Activated CD8-positive, alpha-beta memory T cell treated with anti-CD3 and anti-CD28 coated beads, Interleukin-2, amount 10 ng/mL, durations not matched to agents 7 days and 5 days (primary cell): ENCODE data around the gene DRAP1. TPM values are rescaled to one million over a fixed set of nuclear protein-coding genes. Genes with fewer than 3 reads are reported as not detected.

Source experiments
- ATAC-seq: fragments of 150-1000 bp; cut with Tn5 transposase; one replicate; pipeline ENCODE4 v1.10.0; 2021; ENCODE audit warnings: moderate library complexity
- CTCF ChIA-PET: fragments of 350-600 bp; sonication (Branson Sonifier 250); formaldehyde crosslinking; loops from one replicate; lab custom pipeline; 2021; ENCODE audit warnings: antibody characterized with exemption; lab: Charles Lee
- DNase-seq: peaks from one replicate; pipeline ENCODE4 v3.0.0-alpha.2; 2020
- H3K27ac Mint-ChIP-seq: one replicate; pipeline ENCODE4 v1.8.0; 2021; ENCODE audit warnings: mild to moderate bottlenecking, mixed read lengths
- H3K27me3 Mint-ChIP-seq: one replicate; pipeline ENCODE4 v1.8.0; 2021; ENCODE audit warnings: mixed read lengths
- H3K36me3 Mint-ChIP-seq: one replicate; pipeline ENCODE4 v1.8.0; 2021; ENCODE audit warnings: mild to moderate bottlenecking, mixed read lengths
- H3K4me1 Mint-ChIP-seq: one replicate; pipeline ENCODE4 v1.8.0; 2021; ENCODE audit warnings: mixed read lengths
- H3K4me3 Mint-ChIP-seq: one replicate; pipeline ENCODE4 v1.8.0; 2021; ENCODE audit warnings: mild to moderate bottlenecking, moderate library complexity, mixed read lengths
- H3K9me3 Mint-ChIP-seq: one replicate; pipeline ENCODE4 v1.8.0; 2022; ENCODE audit warnings: low read depth, mixed read lengths
- total RNA-seq, 2 experiments: library from RNA; stranded (reverse); gene quantifications; one replicate each; pipeline ENCODE4 v1.2.3, GENCODE V29; 2021

Gene DRAP1
- total RNA-seq, 2 experiments from 2014 or later = 192 to 254 TPM

- peaks cover 4% of the 10 kb centered on the region for H3K36me3 Mint-ChIP-seq
- peaks cover 60% of the 10 kb centered on the region for H3K4me1 Mint-ChIP-seq
- ATAC-seq (peak; percentile 47), DNase-seq (peak; percentile 83)
- CTCF ChIA-PET = interaction anchor here (1.4 to 26.4 kb wide), 6 partner anchors 10 to 188 kb away, joined by 3 to 710 read pairs (median 7); partner anchors contain the start of genes CCDC85B, CFL1, CTSW and EFEMP2
- peak overlapping the region; percentile 72 for H3K4me3 Mint-ChIP-seq
- H3K27me3 Mint-ChIP-seq = peaks cover 3% of the 10 kb centered on the region
- peak overlapping the region; percentile 70 for H3K27ac Mint-ChIP-seq
- H3K9me3 Mint-ChIP-seq = no peaks in the 10 kb centered on the region
Measured at GRCh38 chr11:65899356-65900124, 19.7 kb upstream of the DRAP1 start.

DNA sequence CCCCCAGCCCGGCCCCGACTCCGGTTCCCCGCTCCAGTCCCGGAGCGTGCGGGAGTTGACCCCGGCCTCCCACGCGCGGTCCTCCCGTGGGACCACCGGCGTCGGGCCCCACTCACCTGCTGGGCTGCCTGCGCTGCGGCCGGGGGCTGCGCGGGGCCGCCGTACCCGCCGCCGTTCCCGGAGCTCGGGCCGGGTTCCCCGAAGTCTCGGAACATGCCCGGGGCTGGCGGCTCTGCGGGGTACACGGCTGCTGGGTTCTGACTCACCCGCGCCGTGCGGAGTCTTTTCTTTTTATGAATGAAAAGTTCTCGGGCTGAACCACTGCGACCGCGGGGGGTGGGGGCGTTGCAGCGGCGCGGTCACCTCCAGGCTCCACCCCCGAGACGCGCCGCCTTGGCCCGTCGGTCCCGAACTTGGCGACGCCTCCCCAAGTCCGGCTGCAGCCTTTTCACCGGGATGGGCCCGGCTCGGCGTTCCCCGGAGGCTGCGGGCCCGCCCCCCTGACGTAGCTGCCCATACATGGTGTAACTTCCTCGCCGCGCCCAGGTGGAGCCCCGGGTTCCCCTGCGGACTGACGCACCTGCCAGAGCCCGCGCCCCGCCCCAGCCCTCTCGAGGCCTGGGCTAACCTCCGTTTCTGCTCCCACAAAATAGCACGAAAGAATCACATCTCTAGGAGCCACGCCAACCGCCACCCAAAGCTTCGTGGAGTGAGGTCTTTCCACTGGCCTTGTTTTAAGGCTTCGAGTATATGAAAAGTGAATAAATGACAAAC is 18.9 kb upstream of the DRAP1 start, which contains the start of gene FOSL1:
Gene FOSL1, minus strand, starts transcription at position 264 of the 774 bp plus-strand sequence. Its CDS starts 49 bp downstream, at position 215.
- Mint-ChIP-seq H3K27me3 (peaks cover 3% of the 10 kb centered on the region), H3K27ac (peak within 1 kb of the TSS; percentile 70), H3K36me3 (peaks cover 2% of the 10 kb centered on the region), H3K9me3 (no peaks in the 10 kb centered on the region), H3K4me1 (peaks cover 56% of the 10 kb centered on the region), H3K4me3 (peak within 1 kb of the TSS; percentile 72)
- CTCF ChIA-PET = interaction anchor here (1.4 to 26.4 kb wide), 6 partner anchors 9 to 122 kb away, joined by 3 to 710 read pairs (median 8); partner anchors contain the start of genes AP5B1, CCDC85B, CFL1 and CTSW
- ATAC-seq (peak; percentile 84), DNase-seq (peak; percentile 93)

DNA sequence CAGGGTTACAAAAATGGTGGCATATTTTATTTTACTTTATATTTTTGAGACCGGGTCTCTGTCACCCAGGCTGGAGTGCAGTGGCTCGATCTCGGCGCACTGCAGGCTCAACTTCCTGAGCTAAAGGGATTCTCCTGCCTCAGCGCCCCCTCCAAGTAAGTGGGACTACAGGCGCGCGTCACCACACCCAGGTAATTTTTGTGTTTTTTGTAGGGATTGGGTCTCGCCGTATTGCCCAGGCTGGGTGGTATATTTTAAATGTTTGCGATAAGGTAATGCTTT is 18.4 kb upstream of the DRAP1 start:
- Mint-ChIP-seq H3K4me3 (peak overlapping the region; percentile 55), H3K36me3 (peaks cover 2% of the 10 kb centered on the region), H3K27ac (peak overlapping the region; percentile 64), H3K4me1 (peaks cover 51% of the 10 kb centered on the region), H3K9me3 (no peaks in the 10 kb centered on the region), H3K27me3 (peaks cover 3% of the 10 kb centered on the region)
- ATAC-seq (no peak), DNase-seq (no peak)
- CTCF ChIA-PET = interaction anchor here (1.4 to 26.4 kb wide), 6 partner anchors 8 to 121 kb away, joined by 3 to 710 read pairs (median 8); partner anchors contain the start of genes AP5B1, CCDC85B, CFL1 and CTSW

DNA sequence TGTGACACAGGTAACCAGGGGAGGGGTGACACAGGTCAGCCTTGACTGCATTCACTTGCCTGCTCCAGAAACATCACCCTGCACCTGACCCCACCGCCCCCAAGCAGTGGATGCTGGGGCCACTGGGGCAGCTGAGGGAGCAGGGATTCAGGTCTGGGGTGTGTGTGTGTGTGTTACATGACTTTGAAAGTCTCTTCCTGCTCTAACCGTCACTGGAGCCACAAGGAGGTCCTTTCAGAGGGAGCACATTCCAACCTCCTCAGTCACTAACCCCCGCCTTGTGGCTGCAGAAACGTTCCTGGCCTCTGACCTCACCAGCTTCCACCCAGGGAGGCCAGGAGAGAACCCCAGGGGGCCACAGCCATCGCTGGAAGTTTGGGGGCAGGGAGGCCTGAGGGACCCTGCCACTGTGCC is 16.2 kb upstream of the DRAP1 start:
- Mint-ChIP-seq H3K4me1 (peaks cover 32% of the 10 kb centered on the region), H3K9me3 (no peaks in the 10 kb centered on the region), H3K27me3 (peaks cover 7% of the 10 kb centered on the region), H3K27ac (no peak overlapping the region), H3K36me3 (no peaks in the 10 kb centered on the region), H3K4me3 (no peak overlapping the region)
- ATAC-seq = no peak
- no peak for DNase-seq
- CTCF ChIA-PET = interaction anchor here (0.9 to 26.4 kb wide), 5 partner anchors 9 to 123 kb away, joined by 3 to 710 read pairs (median 4); partner anchors contain the start of genes CCDC85B, CFL1, CTSW and EFEMP2

DNA sequence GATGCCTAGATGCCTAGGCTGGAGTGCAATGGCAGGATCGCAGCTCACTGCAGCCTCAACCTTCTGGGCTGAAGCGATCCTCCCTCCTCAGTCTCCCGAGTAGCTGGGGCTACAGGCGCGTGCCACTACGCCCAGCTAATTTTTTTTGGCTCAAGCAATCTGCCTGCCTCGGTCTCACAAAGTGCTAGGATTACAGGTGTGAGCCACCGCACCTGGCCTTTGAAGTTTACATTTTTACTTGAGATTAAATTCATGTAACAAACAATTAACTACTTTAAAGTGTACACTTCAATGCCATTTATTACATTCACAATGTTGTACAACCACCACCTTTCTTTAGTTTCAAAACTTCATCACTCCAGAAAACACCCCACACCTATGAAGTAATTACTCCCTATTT is 15.5 kb upstream of the DRAP1 start:
- no peak overlapping the region for H3K27ac Mint-ChIP-seq

GRCh38 chr11:65906602-65907001 is 12.6 kb upstream of the DRAP1 start:
- no peak for ATAC-seq
- Mint-ChIP-seq H3K4me3 (no peak overlapping the region), H3K36me3 (no peaks in the 10 kb centered on the region)

More for the DNA sequence above, 15.5 kb upstream of the DRAP1 start:
- peaks cover 31% of the 10 kb centered on the region for H3K4me1 Mint-ChIP-seq
- no peak for DNase-seq
- peaks cover 7% of the 10 kb centered on the region for H3K27me3 Mint-ChIP-seq
- no peaks in the 10 kb centered on the region for H3K9me3 Mint-ChIP-seq
- no peaks in the 10 kb centered on the region for H3K36me3 Mint-ChIP-seq
- no peak overlapping the region for H3K4me3 Mint-ChIP-seq
- CTCF ChIA-PET = interaction anchor here (0.9 to 26.4 kb wide), 4 partner anchors 9 to 124 kb away, joined by 3 to 710 read pairs (median 100); partner anchors contain the start of genes CCDC85B, CFL1, CTSW and EFEMP2
- no peak for ATAC-seq

GRCh38 chr11:65907878-65908277 is 11.3 kb upstream of the DRAP1 start:
- ATAC-seq (no peak), DNase-seq (no peak)
- H3K4me1 Mint-ChIP-seq = peaks cover 19% of the 10 kb centered on the region
- H3K27ac Mint-ChIP-seq = no peak overlapping the region
- CTCF ChIA-PET = interaction anchor here (2.7 to 6.7 kb wide), 4 partner anchors 9 to 23 kb away, joined by 8 to 34 read pairs (median 18); partner anchors contain the start of genes CCDC85B and FIBP
- H3K9me3 Mint-ChIP-seq = no peaks in the 10 kb centered on the region
- H3K4me3 Mint-ChIP-seq = no peak overlapping the region
- H3K36me3 Mint-ChIP-seq = no peaks in the 10 kb centered on the region
- peaks cover 7% of the 10 kb centered on the region for H3K27me3 Mint-ChIP-seq

More at GRCh38 chr11:65906602-65907001, 12.6 kb upstream of the DRAP1 start:
- no peaks in the 10 kb centered on the region for H3K9me3 Mint-ChIP-seq
- H3K27me3 Mint-ChIP-seq = peaks cover 7% of the 10 kb centered on the region
- DNase-seq = no peak
- H3K4me1 Mint-ChIP-seq = peaks cover 30% of the 10 kb centered on the region
- H3K27ac Mint-ChIP-seq = no peak overlapping the region
- CTCF ChIA-PET = interaction anchor here (1.8 to 6.7 kb wide), 4 partner anchors 14 to 30 kb away, joined by 5 to 34 read pairs (median 18); partner anchors contain the start of genes CCDC85B and FIBP

GRCh38 chr11:65911682-65912568 is 7.3 kb upstream of the DRAP1 start:
- no peak overlapping the region for H3K4me3 Mint-ChIP-seq
- no peak for DNase-seq
- H3K27me3 Mint-ChIP-seq = peaks cover 2% of the 10 kb centered on the region
- peaks cover 26% of the 10 kb centered on the region for H3K4me1 Mint-ChIP-seq
- CTCF ChIA-PET = interaction anchor here (1.2 to 2.3 kb wide), 6 partner anchors 16 to 52 kb away, joined by 4 to 14 read pairs (median 4); partner anchors contain the start of genes CCDC85B and FIBP
- H3K27ac Mint-ChIP-seq = no peak overlapping the region
- peaks cover 5% of the 10 kb centered on the region for H3K36me3 Mint-ChIP-seq
- H3K9me3 Mint-ChIP-seq = no peaks in the 10 kb centered on the region
- no peak for ATAC-seq

DNA sequence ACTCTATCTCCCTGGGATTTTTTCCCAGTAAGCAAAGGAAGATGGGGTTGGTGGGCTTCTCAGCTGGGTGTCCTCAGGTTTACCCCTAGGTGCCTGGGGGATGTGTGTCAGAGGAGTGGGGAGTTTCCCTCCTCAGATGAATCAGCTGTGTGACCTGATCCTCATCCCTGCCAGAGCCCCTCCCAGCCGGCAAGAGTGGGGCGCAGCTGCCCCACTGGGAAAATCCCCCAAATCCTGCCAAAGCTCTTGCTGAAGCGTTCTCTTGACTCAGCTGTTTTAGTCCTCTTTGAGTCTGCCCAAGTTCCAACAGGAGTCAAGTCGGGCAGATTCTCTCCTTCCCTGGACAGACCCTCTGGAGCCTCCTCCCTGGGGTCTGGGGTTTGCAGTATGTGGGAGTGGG is 6.4 kb upstream of the DRAP1 start:
- no peaks in the 10 kb centered on the region for H3K27me3 Mint-ChIP-seq
- CTCF ChIA-PET = interaction anchor here (1.2 to 2.1 kb wide), 3 partner anchors 15 to 28 kb away, joined by 4 to 14 read pairs (median 6); partner anchors contain the start of gene CCDC85B
- no peak for ATAC-seq

DNA sequence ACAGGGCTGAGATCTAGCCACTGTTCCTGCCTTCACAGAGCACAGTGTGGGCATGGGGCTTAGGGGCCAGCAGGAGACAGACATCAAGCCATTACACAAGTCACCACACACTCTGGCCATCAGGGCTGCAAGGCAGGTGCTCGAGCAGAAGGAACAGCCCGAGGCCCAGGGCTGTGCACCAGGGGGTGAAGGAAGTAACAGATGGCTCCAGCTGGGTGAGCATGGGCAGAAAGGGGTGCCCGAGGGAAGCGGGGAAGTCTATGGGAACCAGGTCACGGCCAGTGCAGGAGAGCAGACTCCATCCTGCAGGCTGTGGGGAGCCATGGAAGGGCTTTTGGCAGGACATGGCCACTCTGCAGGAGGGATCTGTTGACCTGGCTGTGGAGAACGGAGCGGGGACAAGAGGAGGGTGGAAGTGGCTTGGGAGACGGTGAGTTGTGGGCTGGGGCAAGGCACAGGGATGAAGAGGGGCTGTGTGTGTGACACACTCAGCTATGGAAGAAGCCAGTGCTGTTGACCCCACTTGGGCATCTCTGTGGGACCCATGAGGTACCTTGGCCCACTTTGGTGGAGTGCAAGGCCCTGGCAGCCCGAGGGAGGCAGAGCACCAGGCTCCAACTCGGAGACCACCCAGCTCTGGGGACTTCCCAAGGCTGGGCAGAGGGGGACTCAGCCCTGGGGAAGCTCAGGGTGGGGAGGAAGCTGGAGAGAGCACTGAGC is 4.0 kb upstream of the DRAP1 start:
- no peak overlapping the region for H3K27ac Mint-ChIP-seq
- peaks cover 11% of the 10 kb centered on the region for H3K36me3 Mint-ChIP-seq
- no peaks in the 10 kb centered on the region for H3K9me3 Mint-ChIP-seq
- H3K4me3 Mint-ChIP-seq = no peak overlapping the region
- CTCF ChIA-PET = interaction anchor here (0.9 kb wide), 1 partner anchor 25 kb away, joined by 3 read pairs; the partner anchor contains the start of gene CCDC85B
- H3K27me3 Mint-ChIP-seq = no peaks in the 10 kb centered on the region
- no peak for DNase-seq
- ATAC-seq = no peak
- peaks cover 26% of the 10 kb centered on the region for H3K4me1 Mint-ChIP-seq

More for the DNA sequence above, 6.4 kb upstream of the DRAP1 start:
- Mint-ChIP-seq H3K27ac (no peak overlapping the region), H3K9me3 (no peaks in the 10 kb centered on the region), H3K36me3 (peaks cover 9% of the 10 kb centered on the region), H3K4me1 (peaks cover 31% of the 10 kb centered on the region), H3K4me3 (no peak overlapping the region)
- no peak for DNase-seq

DNA sequence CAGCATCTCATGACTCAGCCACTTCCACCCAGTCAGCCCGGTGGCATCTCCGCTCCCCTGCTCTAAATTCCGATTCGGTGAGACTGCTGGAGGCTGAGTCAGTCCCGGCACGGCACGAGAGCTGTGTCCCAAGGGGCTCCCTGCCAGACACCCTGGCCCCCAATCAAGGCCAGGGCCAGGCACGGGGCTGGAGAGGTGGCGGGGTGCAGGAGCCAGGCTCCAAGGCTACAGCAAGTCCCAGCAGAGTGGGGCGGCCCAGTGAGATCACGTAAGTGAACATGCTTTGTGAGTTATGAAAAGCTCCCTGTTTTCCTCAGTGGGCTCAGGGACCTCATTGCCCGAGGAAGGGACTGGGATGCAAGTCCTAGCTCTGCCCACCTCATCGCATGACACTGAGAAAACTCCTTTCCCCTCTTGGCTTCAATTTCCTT is 3.4 kb upstream of the DRAP1 start:
- no peak overlapping the region for H3K27ac Mint-ChIP-seq
- H3K27me3 Mint-ChIP-seq = no peaks in the 10 kb centered on the region
- no peaks in the 10 kb centered on the region for H3K9me3 Mint-ChIP-seq
- peaks cover 16% of the 10 kb centered on the region for H3K36me3 Mint-ChIP-seq
- no peak for ATAC-seq
- no peak overlapping the region for H3K4me3 Mint-ChIP-seq
- no peak for DNase-seq
- CTCF ChIA-PET = interaction anchor here (0.9 kb wide), 1 partner anchor 25 kb away, joined by 3 read pairs; the partner anchor contains the start of gene CCDC85B
- H3K4me1 Mint-ChIP-seq = peaks cover 32% of the 10 kb centered on the region
